Measurements from ENCODE around the gene HES5. TPM values are rescaled to one million over a fixed set of nuclear protein-coding genes. Genes with fewer than 3 reads are reported as not detected.
"Not testable (repeated sequence)": the region's sequence is repeated elsewhere in the genome, so short reads cannot be mapped to it uniquely, and the experiment has no call there.

Gene HES5
- total and polyA plus RNA-seq, 4 donors: 0.36 to 2.1 TPM; not detected in 2

- H3K4me1 ChIP-seq (ENCODE audit: control insufficient read depth in 1 of 2, insufficient read depth in 2 of 2, low read length in 2 of 2); H3K9me3 ChIP-seq (ENCODE audit: control insufficient read depth, low read length); H3K36me3 ChIP-seq (ENCODE audit: control insufficient read depth in 1 of 2, insufficient read depth in 2 of 2, low read length in 1 of 2); DNase-seq; H3K4me3 ChIP-seq (ENCODE audit: low read length in 2 of 2); H3K27me3 ChIP-seq (ENCODE audit: control insufficient read depth in 1 of 2, insufficient read depth in 2 of 2, low read length in 1 of 2); intact Hi-C loops (cut with DNase I); ATAC-seq (ENCODE audit: low FRiP score); H3K27ac ChIP-seq (ENCODE audit: low read depth in 1 of 2, low read length in 2 of 2): not testable (repeated sequence)
- 77 to 78% methylated on average over 8 to 12 of the region's 12 CpGs for WGBS, 2 donors
These were observed 20.3 kb upstream of the HES5 start for GRCh38 chr1:2550309-2550861.

- H3K27ac ChIP-seq (ENCODE audit: low read depth in 1 of 2, low read length in 2 of 2): peak overlapping the region; percentile 30 to 95
- H3K36me3 ChIP-seq (ENCODE audit: control insufficient read depth in 1 of 2, insufficient read depth in 2 of 2, low read length in 1 of 2); ATAC-seq (ENCODE audit: low FRiP score); H3K27me3 ChIP-seq (ENCODE audit: control insufficient read depth in 1 of 2, insufficient read depth in 2 of 2, low read length in 1 of 2); H3K9me3 ChIP-seq (ENCODE audit: control insufficient read depth, low read length); H3K4me3 ChIP-seq (ENCODE audit: low read length in 2 of 2); H3K4me1 ChIP-seq (ENCODE audit: control insufficient read depth in 1 of 2, insufficient read depth in 2 of 2, low read length in 2 of 2); DNase-seq: not testable (repeated sequence)
- WGBS, 2 donors: 91 to 94% methylated on average over 23 to 26 of the region's 28 CpGs
- intact Hi-C loops (cut with DNase I): loop anchor here (2.0 to 10.0 kb wide), 3 partner anchors 95 to 355 kb away; partner anchors contain the start of gene FAAP20 (in 1 of the 2)
These were observed 19.4 kb upstream of the HES5 start for GRCh38 chr1:2549367-2550029.

DNA sequence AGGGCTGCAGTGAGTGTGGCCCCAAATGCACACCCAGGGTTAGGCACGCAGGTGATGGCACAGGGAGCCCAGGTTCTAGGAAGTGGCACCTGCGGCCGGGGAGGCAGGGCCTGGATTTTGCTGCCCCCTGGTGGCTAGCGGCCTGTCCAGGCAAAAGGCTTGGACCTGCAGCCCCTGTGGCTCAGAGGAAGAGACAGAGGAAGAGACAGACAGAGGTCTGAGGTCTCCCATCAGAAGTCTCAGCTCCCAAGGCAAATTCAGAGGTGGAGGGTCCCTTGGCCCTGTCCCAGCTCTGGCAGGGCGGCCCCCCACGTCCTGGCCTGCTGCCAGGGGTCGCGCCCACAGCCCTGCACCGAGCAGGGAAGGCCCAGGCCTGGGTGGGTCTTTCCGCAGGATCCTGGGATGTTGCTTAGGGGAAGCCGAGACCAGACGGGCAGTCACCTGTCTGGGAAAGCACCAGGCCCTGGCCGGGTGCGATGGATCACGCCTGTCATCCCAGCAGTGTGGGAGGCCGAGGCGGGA lies 18.1 kb upstream of the HES5 start:
- Histone ChIP-seq H3K4me1 (ENCODE audit: control insufficient read depth in 1 of 2, insufficient read depth in 2 of 2, low read length in 2 of 2) (no peaks in the 10 kb centered on the region), H3K27me3 (ENCODE audit: control insufficient read depth in 1 of 2, insufficient read depth in 2 of 2, low read length in 1 of 2) (no peaks in the 10 kb centered on the region), H3K36me3 (ENCODE audit: control insufficient read depth in 1 of 2, insufficient read depth in 2 of 2, low read length in 1 of 2) (no peaks in the 10 kb centered on the region), H3K27ac (ENCODE audit: low read depth in 1 of 2, low read length in 2 of 2) (peak overlapping the region; percentile 6 to 79), H3K4me3 (ENCODE audit: low read length in 2 of 2) (no peak overlapping the region), H3K9me3 (ENCODE audit: control insufficient read depth, low read length) (no peaks in the 10 kb centered on the region)
- intact Hi-C loops (cut with DNase I): loop anchor here (1.0 to 10.0 kb wide), 4 partner anchors 97 to 353 kb away; partner anchors contain the start of gene FAAP20 (in 1 of the 2)
- DNase-seq (peak; percentile 89 to 92), ATAC-seq (ENCODE audit: low FRiP score) (peak; percentile 78)
- WGBS, 2 donors: 6 to 9% methylated on average over 17 of the region's 17 CpGs

GRCh38 chr1:2547210-2548067 lies 17.4 kb upstream of the HES5 start:
- H3K9me3 ChIP-seq (ENCODE audit: control insufficient read depth, low read length): no peaks in the 10 kb centered on the region
- H3K27me3 ChIP-seq (ENCODE audit: control insufficient read depth in 1 of 2, insufficient read depth in 2 of 2, low read length in 1 of 2): no peaks in the 10 kb centered on the region
- H3K4me3 ChIP-seq (ENCODE audit: low read length in 2 of 2): no peak overlapping the region
- intact Hi-C loops (cut with DNase I): loop anchor here (1.0 to 10.0 kb wide), 4 partner anchors 97 to 353 kb away; partner anchors contain the start of gene FAAP20 (in 1 of the 2)
- ATAC-seq (ENCODE audit: low FRiP score) (no peak), DNase-seq (no peak)
- WGBS, 2 donors: 30 to 32% methylated on average over 27 of the region's 27 CpGs
- H3K36me3 ChIP-seq (ENCODE audit: control insufficient read depth in 1 of 2, insufficient read depth in 2 of 2, low read length in 1 of 2): no peaks in the 10 kb centered on the region
- no peaks in the 10 kb centered on the region for H3K4me1 ChIP-seq (ENCODE audit: control insufficient read depth in 1 of 2, insufficient read depth in 2 of 2, low read length in 2 of 2)
- no peak overlapping the region for H3K27ac ChIP-seq (ENCODE audit: low read depth in 1 of 2, low read length in 2 of 2)

GRCh38 chr1:2546515-2547209 lies 16.6 kb upstream of the HES5 start:
- no peaks in the 10 kb centered on the region for H3K9me3 ChIP-seq (ENCODE audit: control insufficient read depth, low read length)
- DNase-seq (peak; percentile 90 to 93), ATAC-seq (ENCODE audit: low FRiP score) (peak; percentile 80)
- H3K4me1 ChIP-seq (ENCODE audit: control insufficient read depth in 1 of 2, insufficient read depth in 2 of 2, low read length in 2 of 2): no peaks in the 10 kb centered on the region
- 2% methylated on average over 37 to 52 of the region's 52 CpGs for WGBS, 2 donors
- H3K36me3 ChIP-seq (ENCODE audit: control insufficient read depth in 1 of 2, insufficient read depth in 2 of 2, low read length in 1 of 2): no peaks in the 10 kb centered on the region
- peak overlapping the region; percentile 3 to 43 for H3K4me3 ChIP-seq (ENCODE audit: low read length in 2 of 2)
- H3K27ac ChIP-seq (ENCODE audit: low read depth in 1 of 2, low read length in 2 of 2): no peak overlapping the region
- intact Hi-C loops (cut with DNase I): loop anchor here in 1 of 2 donors (1.0 to 10.0 kb wide), 3 partner anchors 40 to 352 kb away; partner anchors contain the start of genes FAAP20 and PRXL2B
- no peaks in the 10 kb centered on the region for H3K27me3 ChIP-seq (ENCODE audit: control insufficient read depth in 1 of 2, insufficient read depth in 2 of 2, low read length in 1 of 2)

GRCh38 chr1:2545754-2546514 lies 15.9 kb upstream of the HES5 start:
- intact Hi-C loops (cut with DNase I): loop anchor here in 1 of 2 donors (1.0 to 10.0 kb wide), 3 partner anchors 40 to 351 kb away; partner anchors contain the start of genes FAAP20 and PRXL2B
- H3K4me1 ChIP-seq (ENCODE audit: control insufficient read depth in 1 of 2, insufficient read depth in 2 of 2, low read length in 2 of 2): no peaks in the 10 kb centered on the region
- no peaks in the 10 kb centered on the region for H3K27me3 ChIP-seq (ENCODE audit: control insufficient read depth in 1 of 2, insufficient read depth in 2 of 2, low read length in 1 of 2)
- H3K36me3 ChIP-seq (ENCODE audit: control insufficient read depth in 1 of 2, insufficient read depth in 2 of 2, low read length in 1 of 2): no peaks in the 10 kb centered on the region
- 8 to 9% methylated on average over 29 to 43 of the region's 43 CpGs for WGBS, 2 donors
- H3K9me3 ChIP-seq (ENCODE audit: control insufficient read depth, low read length): no peaks in the 10 kb centered on the region
- no peak overlapping the region for H3K27ac ChIP-seq (ENCODE audit: low read depth in 1 of 2, low read length in 2 of 2)
- DNase-seq (peak; percentile 93 to 94), ATAC-seq (ENCODE audit: low FRiP score) (peak; percentile 77)
- H3K4me3 ChIP-seq (ENCODE audit: low read length in 2 of 2): peak overlapping the region in 1 of 2 donors; percentile 43

- Histone ChIP-seq H3K27ac (ENCODE audit: low read depth in 1 of 2, low read length in 2 of 2) (no peak overlapping the region), H3K36me3 (ENCODE audit: control insufficient read depth in 1 of 2, insufficient read depth in 2 of 2, low read length in 1 of 2) (no peaks in the 10 kb centered on the region), H3K27me3 (ENCODE audit: control insufficient read depth in 1 of 2, insufficient read depth in 2 of 2, low read length in 1 of 2) (no peaks in the 10 kb centered on the region), H3K9me3 (ENCODE audit: control insufficient read depth, low read length) (no peaks in the 10 kb centered on the region), H3K4me1 (ENCODE audit: control insufficient read depth in 1 of 2, insufficient read depth in 2 of 2, low read length in 2 of 2) (no peaks in the 10 kb centered on the region), H3K4me3 (ENCODE audit: low read length in 2 of 2) (no peak overlapping the region)
- ATAC-seq (ENCODE audit: low FRiP score): no peak
- 61 to 66% methylated on average over 16 to 19 of the region's 19 CpGs for WGBS, 2 donors
- DNase-seq: no peak
- intact Hi-C loops (cut with DNase I): loop anchor here in 1 of 2 donors (10.0 kb wide), 2 partner anchors 100 to 350 kb away; partner anchors contain the start of gene FAAP20
These were observed 15.0 kb upstream of the HES5 start for GRCh38 chr1:2544875-2545640.
